ENCODE measurements around the gene NR1H3. TPM values are rescaled to one million over a fixed set of nuclear protein-coding genes. Genes with fewer than 3 reads are reported as not detected.

NR1H3 gene
- total RNA-seq, 1 donor from 2014 or later: 3.8 TPM

DNA sequence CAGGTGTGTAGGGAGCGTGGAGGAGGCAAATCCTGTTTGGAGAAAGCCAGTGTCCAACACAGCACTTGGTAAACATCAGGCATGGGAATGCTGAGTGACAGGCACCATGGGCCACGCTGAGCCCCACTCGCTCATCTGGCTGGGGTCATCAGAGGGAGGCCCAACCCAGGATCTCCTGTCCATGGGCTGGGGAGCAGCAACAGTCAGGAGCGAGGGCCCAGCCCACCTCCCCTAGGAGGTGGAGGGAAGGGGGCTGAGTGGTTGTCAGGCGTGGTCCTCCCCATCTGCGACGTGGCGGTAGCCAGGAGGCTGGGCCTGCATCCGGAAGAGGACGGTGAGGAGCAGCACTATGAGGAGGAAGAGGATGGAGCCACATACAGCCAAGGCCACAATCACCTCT lies 17.9 kb upstream of the NR1H3 start:
- peaks cover 6% of the 10 kb centered on the region for H3K36me3 ChIP-seq (ENCODE audit: control insufficient read depth, insufficient read depth, low read length)
- H3K27me3 ChIP-seq (ENCODE audit: control insufficient read depth, insufficient read depth, low read length): no peaks in the 10 kb centered on the region
- no peak for DNase-seq (ENCODE audit: low read depth)
- TF ChIP-seq, protein P1, sequence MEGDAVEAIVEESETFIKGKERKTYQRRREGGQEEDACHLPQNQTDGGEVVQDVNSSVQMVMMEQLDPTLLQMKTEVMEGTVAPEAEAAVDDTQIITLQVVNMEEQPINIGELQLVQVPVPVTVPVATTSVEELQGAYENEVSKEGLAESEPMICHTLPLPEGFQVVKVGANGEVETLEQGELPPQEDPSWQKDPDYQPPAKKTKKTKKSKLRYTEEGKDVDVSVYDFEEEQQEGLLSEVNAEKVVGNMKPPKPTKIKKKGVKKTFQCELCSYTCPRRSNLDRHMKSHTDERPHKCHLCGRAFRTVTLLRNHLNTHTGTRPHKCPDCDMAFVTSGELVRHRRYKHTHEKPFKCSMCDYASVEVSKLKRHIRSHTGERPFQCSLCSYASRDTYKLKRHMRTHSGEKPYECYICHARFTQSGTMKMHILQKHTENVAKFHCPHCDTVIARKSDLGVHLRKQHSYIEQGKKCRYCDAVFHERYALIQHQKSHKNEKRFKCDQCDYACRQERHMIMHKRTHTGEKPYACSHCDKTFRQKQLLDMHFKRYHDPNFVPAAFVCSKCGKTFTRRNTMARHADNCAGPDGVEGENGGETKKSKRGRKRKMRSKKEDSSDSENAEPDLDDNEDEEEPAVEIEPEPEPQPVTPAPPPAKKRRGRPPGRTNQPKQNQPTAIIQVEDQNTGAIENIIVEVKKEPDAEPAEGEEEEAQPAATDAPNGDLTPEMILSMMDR (IDR thresholded peaks at IDR 0.05; ENCODE audit: insufficient read depth, low read length, poor library complexity, severe bottlenecking): no peak
- H3K4me3 ChIP-seq (ENCODE audit: low read depth, low read length): no peak overlapping the region

GRCh38 chr11:47241841-47242301 lies 15.9 kb upstream of the NR1H3 start:
- no peak overlapping the region for H3K4me3 ChIP-seq (ENCODE audit: low read depth, low read length)
- peaks cover 6% of the 10 kb centered on the region for H3K36me3 ChIP-seq (ENCODE audit: control insufficient read depth, insufficient read depth, low read length)
- no peak for DNase-seq (ENCODE audit: low read depth)
- TF ChIP-seq, protein P1 (IDR thresholded peaks at IDR 0.05; ENCODE audit: insufficient read depth, low read length, poor library complexity, severe bottlenecking): no peak
- H3K27me3 ChIP-seq (ENCODE audit: control insufficient read depth, insufficient read depth, low read length): no peaks in the 10 kb centered on the region

GRCh38 chr11:47242596-47243192 lies 15.1 kb upstream of the NR1H3 start:
- DNase-seq (ENCODE audit: low read depth): no peak
- peaks cover 6% of the 10 kb centered on the region for H3K36me3 ChIP-seq (ENCODE audit: control insufficient read depth, insufficient read depth, low read length)
- no peak overlapping the region for H3K4me3 ChIP-seq (ENCODE audit: low read depth, low read length)
- TF ChIP-seq, protein P1 (IDR thresholded peaks at IDR 0.05; ENCODE audit: insufficient read depth, low read length, poor library complexity, severe bottlenecking): no peak
- no peaks in the 10 kb centered on the region for H3K27me3 ChIP-seq (ENCODE audit: control insufficient read depth, insufficient read depth, low read length)

- H3K27me3 ChIP-seq (ENCODE audit: control insufficient read depth, insufficient read depth, low read length): no peaks in the 10 kb centered on the region
- TF ChIP-seq, protein P1 (IDR thresholded peaks at IDR 0.05; ENCODE audit: insufficient read depth, low read length, poor library complexity, severe bottlenecking): no peak
- H3K36me3 ChIP-seq (ENCODE audit: control insufficient read depth, insufficient read depth, low read length): peaks cover 6% of the 10 kb centered on the region
- no peak for DNase-seq (ENCODE audit: low read depth)
- H3K4me3 ChIP-seq (ENCODE audit: low read depth, low read length): no peak overlapping the region
Observed at GRCh38 chr11:47243454-47243853, 14.3 kb upstream of the NR1H3 start.

GRCh38 chr11:47244448-47245350 lies 13.1 kb upstream of the NR1H3 start:
- TF ChIP-seq, protein P1 (IDR thresholded peaks at IDR 0.05; ENCODE audit: insufficient read depth, low read length, poor library complexity, severe bottlenecking): no peak
- no peaks in the 10 kb centered on the region for H3K27me3 ChIP-seq (ENCODE audit: control insufficient read depth, insufficient read depth, low read length)
- H3K4me3 ChIP-seq (ENCODE audit: low read depth, low read length): no peak overlapping the region
- peaks cover 5% of the 10 kb centered on the region for H3K36me3 ChIP-seq (ENCODE audit: control insufficient read depth, insufficient read depth, low read length)
- no peak for DNase-seq (ENCODE audit: low read depth)

Data from kidney epithelial cell (primary cell).